ENCODE data around the gene RAB36. TPM values are rescaled to one million over a fixed set of nuclear protein-coding genes. Genes with fewer than 3 reads are reported as not detected.

RAB36 gene
- total RNA-seq, 3 donors from 2014 or later = 1.0 to 6.4 (median 1.2) TPM

GRCh38 chr22:23155831-23156230, 10.6 kb downstream of the RAB36 start:
- Histone ChIP-seq H3K9me3 (no peaks in the 10 kb centered on the region), H3K36me3 (ENCODE audit: low read depth) (no peaks in the 10 kb centered on the region), H3K4me3 (no peak overlapping the region), H3K4me1 (ENCODE audit: low read depth) (peaks cover 4% of the 10 kb centered on the region)
- no peak for TF ChIP-seq CTCF (IDR thresholded peaks at IDR 0.05)
- ATAC-seq (no peak), DNase-seq (no peak)
- intact Hi-C loops (cut with DNase I, micrococcal nuclease) = no loop called here

- no peak for ATAC-seq
Measured at GRCh38 chr22:23156286-23156685, 11.0 kb downstream of the RAB36 start.

DNA sequence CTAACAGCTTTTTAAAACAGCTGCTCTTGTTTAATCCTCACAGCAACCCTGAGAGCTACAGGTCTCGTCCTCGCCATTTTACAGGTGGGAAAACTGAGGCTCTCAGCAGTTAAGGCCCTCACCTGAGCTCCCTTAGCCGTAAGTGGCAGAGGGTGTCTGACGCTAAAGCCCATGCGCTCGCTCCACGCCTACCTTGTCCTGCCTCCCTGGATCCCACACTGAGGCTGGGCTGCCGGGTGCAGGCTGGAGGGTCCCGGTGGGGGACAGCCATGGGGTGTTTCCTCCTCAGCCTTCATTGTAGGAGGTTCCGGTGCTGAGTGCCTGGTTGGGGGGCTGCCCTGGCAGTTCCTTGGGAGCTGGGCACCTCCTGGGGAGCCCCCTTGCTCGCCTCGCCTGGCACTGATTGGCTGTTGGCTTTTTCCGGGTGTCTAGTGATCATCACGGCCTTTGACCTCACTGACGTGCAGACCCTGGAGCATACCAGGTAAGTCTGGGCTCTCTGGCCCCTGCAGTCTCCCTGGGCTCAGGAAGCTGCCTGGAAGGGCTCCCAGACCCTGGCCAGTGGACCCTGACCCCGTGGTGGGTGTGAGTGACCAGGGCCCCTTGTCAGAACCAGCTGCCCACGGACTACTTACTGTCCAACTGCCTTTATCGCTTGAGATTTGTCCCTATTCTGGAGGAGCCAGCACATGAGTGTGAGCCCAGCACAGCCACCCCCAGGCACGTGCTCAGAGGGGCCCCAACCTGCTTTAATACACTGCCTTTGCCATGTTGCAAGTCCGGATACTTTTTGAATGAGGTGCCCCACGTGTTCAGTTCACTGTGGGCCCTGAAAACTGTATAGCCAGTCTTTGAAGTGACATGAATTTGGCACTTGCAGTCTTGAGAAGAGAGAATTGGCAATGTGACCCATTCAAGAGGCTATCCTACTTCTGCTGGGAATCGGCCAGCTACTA, 12.6 kb downstream of the RAB36 start:
- Histone ChIP-seq H3K36me3 (ENCODE audit: low read depth) (no peaks in the 10 kb centered on the region), H3K4me1 (ENCODE audit: low read depth) (peaks cover 4% of the 10 kb centered on the region), H3K4me3 (no peak overlapping the region), H3K9me3 (no peaks in the 10 kb centered on the region)
- no peak for ATAC-seq
- TF ChIP-seq CTCF (IDR thresholded peaks at IDR 0.05) = no peak
- DNase-seq = no peak
- intact Hi-C loops (cut with DNase I, micrococcal nuclease) = no loop called here

More at GRCh38 chr22:23156286-23156685, 11.0 kb downstream of the RAB36 start:
- intact Hi-C loops (cut with DNase I, micrococcal nuclease) = no loop called here
- Histone ChIP-seq H3K4me3 (no peak overlapping the region), H3K36me3 (ENCODE audit: low read depth) (no peaks in the 10 kb centered on the region), H3K9me3 (no peaks in the 10 kb centered on the region), H3K4me1 (ENCODE audit: low read depth) (peaks cover 4% of the 10 kb centered on the region)
- no peak for TF ChIP-seq CTCF (IDR thresholded peaks at IDR 0.05)
- DNase-seq = no peak

GRCh38 chr22:23158516-23159290, 13.4 kb downstream of the RAB36 start:
- no peaks in the 10 kb centered on the region for H3K36me3 ChIP-seq (ENCODE audit: low read depth)
- intact Hi-C loops (cut with DNase I, micrococcal nuclease) = no loop called here
- H3K4me3 ChIP-seq = no peak overlapping the region
- no peaks in the 10 kb centered on the region for H3K9me3 ChIP-seq
- no peak for ATAC-seq
- DNase-seq = no peak
- peaks cover 11% of the 10 kb centered on the region for H3K4me1 ChIP-seq (ENCODE audit: low read depth)
- no peak for TF ChIP-seq CTCF (IDR thresholded peaks at IDR 0.05)

DNA sequence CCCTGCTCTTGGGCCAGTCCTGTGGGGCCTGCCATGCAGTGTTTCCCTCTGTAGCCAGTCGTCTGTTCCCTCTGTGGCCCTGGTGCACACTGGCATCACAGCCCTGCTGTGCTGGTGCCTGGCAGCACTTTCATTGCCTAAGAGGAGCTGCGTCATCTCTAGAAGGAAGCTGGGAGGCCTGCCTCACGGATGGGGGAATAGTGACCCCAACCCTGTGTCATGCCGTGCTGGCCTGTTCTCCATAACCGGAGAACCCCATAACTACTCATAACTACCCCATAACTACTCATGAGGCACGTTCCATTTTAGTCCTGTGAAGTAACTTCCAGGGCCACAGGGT, 14.0 kb downstream of the RAB36 start:
- ATAC-seq = no peak
- Histone ChIP-seq H3K9me3 (no peaks in the 10 kb centered on the region), H3K36me3 (ENCODE audit: low read depth) (no peaks in the 10 kb centered on the region), H3K4me1 (ENCODE audit: low read depth) (peaks cover 17% of the 10 kb centered on the region), H3K4me3 (no peak overlapping the region)
- DNase-seq = no peak
- intact Hi-C loops (cut with DNase I, micrococcal nuclease) = no loop called here
- no peak for TF ChIP-seq CTCF (IDR thresholded peaks at IDR 0.05)
